WTC11 (cell line): ENCODE results near the gene TUBB2A. TPM values are rescaled to one million over a fixed set of nuclear protein-coding genes. Genes with fewer than 3 reads are reported as not detected.

Experiments used
- ATAC-seq: fragments of 200-7000 bp; cut with Tn5 transposase; 2 replicates; pipeline ENCODE4 v1.10.0; 2021; ENCODE audit warnings: mild to moderate bottlenecking, moderate library complexity
- CTCF ChIA-PET: fragments of 300-600 bp; sonication (Branson Sonifier 250); formaldehyde crosslinking; loops from one replicate; lab custom pipeline; 2021; ENCODE audit warnings: antibody characterized with exemption; lab: Charles Lee
- POLR2A ChIA-PET: fragments of 350-600 bp; sonication (Branson Sonifier 250); formaldehyde crosslinking; loops from one replicate; lab custom pipeline; 2021; ENCODE audit warnings: antibody characterized with exemption; lab: Charles Lee
- DNase-seq: peaks from one replicate; pipeline ENCODE4 v3.0.0; 2021; ENCODE audit warnings: low spot score
- H3K27ac Mint-ChIP-seq: 2 replicates; pipeline ENCODE4 v1.8.0; 2021; ENCODE audit warnings: mixed read lengths
- H3K27me3 Mint-ChIP-seq: 2 replicates; pipeline ENCODE4 v1.8.0; 2021; ENCODE audit warnings: low read depth, mild to moderate bottlenecking, moderate library complexity, mixed read lengths
- H3K36me3 Mint-ChIP-seq: 2 replicates; pipeline ENCODE4 v1.8.0; 2021; ENCODE audit warnings: mixed read lengths
- H3K4me1 Mint-ChIP-seq: 2 replicates; pipeline ENCODE4 v1.8.0; 2022; ENCODE audit warnings: mixed read lengths
- H3K4me3 Mint-ChIP-seq: 2 replicates; pipeline ENCODE4 v1.8.0; 2021; ENCODE audit warnings: mild to moderate bottlenecking, moderate library complexity, mixed read lengths
- H3K9me3 Mint-ChIP-seq: 2 replicates; pipeline ENCODE4 v1.8.0; 2021; ENCODE audit warnings: mixed read lengths
- CDX4 ChIP-seq: fragments of 250-450 bp; sonication (Bioruptor Pico); IDR thresholded peaks from 2 replicates; pipeline ENCODE4 v1.9.0; 2021; ENCODE audit warnings: moderate library complexity, mild to moderate bottlenecking, inconsistent platforms, borderline replicate concordance
- FOXP4 ChIP-seq: sonication (generic); formaldehyde crosslinking; IDR thresholded peaks from 2 replicates; pipeline ENCODE4 v1.8.0; 2022; ENCODE audit warnings: mild to moderate bottlenecking, missing genetic modification reagents
- GABPB1 ChIP-seq: sonication (generic); formaldehyde crosslinking; IDR thresholded peaks from 2 replicates; pipeline ENCODE4 v1.8.1; 2023; ENCODE audit warnings: mild to moderate bottlenecking, missing genetic modification reagents
- GTF2I ChIP-seq: fragments of 250-450 bp; sonication (Bioruptor Pico); conservative IDR thresholded peaks from 2 replicates; pipeline ENCODE4 v1.4.0; 2021; ENCODE audit warnings: mild to moderate bottlenecking
- KAT7 ChIP-seq: sonication (generic); formaldehyde crosslinking; IDR thresholded peaks from 2 replicates; pipeline ENCODE4 v1.8.1; 2023; ENCODE audit warnings: missing genetic modification reagents, mild to moderate bottlenecking, borderline replicate concordance
- NFATC4 ChIP-seq: fragments of 250-450 bp; sonication (Bioruptor Pico); IDR thresholded peaks from 2 replicates; pipeline ENCODE4 v1.9.0; 2021; ENCODE audit warnings: mild to moderate bottlenecking
- NR1H2 ChIP-seq: sonication (generic); formaldehyde crosslinking; IDR thresholded peaks from 2 replicates; pipeline ENCODE4 v1.9.0; 2021; ENCODE audit warnings: mild to moderate bottlenecking, moderate library complexity, missing genetic modification reagents
- NR3C1 ChIP-seq: sonication (generic); formaldehyde crosslinking; conservative IDR thresholded peaks from 2 replicates; pipeline ENCODE4 v1.8.1; 2023; ENCODE audit warnings: low read depth, mild to moderate bottlenecking, missing genetic modification reagents
- OVOL2 ChIP-seq: fragments of 250-450 bp; sonication (Bioruptor Pico); IDR thresholded peaks from 2 replicates; pipeline ENCODE4 v1.9.0; 2021; ENCODE audit warnings: mild to moderate bottlenecking, borderline replicate concordance
- PRRX2 ChIP-seq: fragments of 250-450 bp; sonication (Bioruptor Pico); IDR thresholded peaks from 2 replicates; pipeline ENCODE4 v1.8.0; 2021; ENCODE audit warnings: mild to moderate bottlenecking
- RELA ChIP-seq: sonication (generic); formaldehyde crosslinking; IDR thresholded peaks from 2 replicates; pipeline ENCODE4 v1.8.1; 2022; ENCODE audit warnings: missing genetic modification reagents, mild to moderate bottlenecking, borderline replicate concordance
- ZNF138 ChIP-seq: sonication (generic); formaldehyde crosslinking; conservative IDR thresholded peaks from 2 replicates; pipeline ENCODE4 v1.8.1; 2022; ENCODE audit warnings: mild to moderate bottlenecking, moderate library complexity, missing genetic modification reagents
- ZNF317 ChIP-seq: sonication (generic); formaldehyde crosslinking; IDR thresholded peaks from 2 replicates; pipeline ENCODE4 v1.8.1; 2023; ENCODE audit warnings: low read depth, mild to moderate bottlenecking, moderate library complexity, missing genetic modification reagents, borderline replicate concordance
- ZNF423 ChIP-seq: fragments of 250-450 bp; sonication (Bioruptor Pico); IDR thresholded peaks from 2 replicates; pipeline ENCODE4 v2.1.2; 2022; ENCODE audit warnings: mild to moderate bottlenecking, moderate library complexity
- ZSCAN18 ChIP-seq: fragments of 250-450 bp; sonication (Bioruptor Pico); IDR thresholded peaks from 2 replicates; pipeline ENCODE4 v2.1.2; 2022; ENCODE audit warnings: mild to moderate bottlenecking, moderate library complexity
- total RNA-seq: library from RNA; stranded (reverse); gene quantifications from 3 replicates; pipeline ENCODE4 v1.2.3, GENCODE V29; 2021
- TF ChIP-seq, protein P1 (sequence below): sonication (generic); formaldehyde crosslinking; IDR thresholded peaks from 2 replicates; pipeline ENCODE4 v1.8.0; 2022; ENCODE audit warnings: mild to moderate bottlenecking, missing genetic modification reagents
- TF ChIP-seq, protein P2 (sequence below): sonication (generic); formaldehyde crosslinking; IDR thresholded peaks from 2 replicates; pipeline ENCODE4 v1.8.0; 2023; ENCODE audit warnings: missing genetic modification reagents, mild to moderate bottlenecking, borderline replicate concordance
- TF ChIP-seq, protein P3 (sequence below): sonication (generic); formaldehyde crosslinking; IDR thresholded peaks from 2 replicates; pipeline ENCODE4 v1.8.1; 2022; ENCODE audit warnings: missing genetic modification reagents, borderline replicate concordance

TUBB2A gene
- total RNA-seq, 1 experiment from 2014 or later, result 357 TPM

DNA sequence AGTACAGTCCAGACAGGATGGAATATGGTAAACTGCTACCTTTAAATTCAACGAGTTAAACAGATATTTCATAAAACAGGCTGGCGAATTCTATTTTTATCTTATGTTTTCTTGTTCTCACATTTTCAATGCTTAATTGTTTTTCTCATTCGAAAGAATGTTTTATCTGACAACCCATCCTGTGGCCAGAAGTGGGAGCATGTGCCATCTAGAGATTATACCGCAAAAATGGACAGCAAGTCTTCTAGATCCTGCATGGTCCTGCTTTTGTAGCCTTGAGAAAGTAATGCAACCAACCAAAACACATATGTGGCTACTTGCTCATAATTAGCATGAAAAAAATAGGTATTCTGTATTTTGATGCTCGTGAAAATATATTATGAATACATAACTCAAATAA lies 39.4 kb upstream of the TUBB2A start (continued):
- TF ChIP-seq FOXP4 (CRISPR knock-in tag) (no peak), OVOL2 (CRISPR knock-in tag) (no peak)

- Mint-ChIP-seq H3K4me1 (peaks cover 24% of the 10 kb centered on the region), H3K36me3 (peaks cover 13% of the 10 kb centered on the region)
- ATAC-seq, result peak; percentile 73
- CTCF ChIA-PET, result interaction anchor here (0.5 to 3.9 kb wide), 17 partner anchors 9 to 125 kb away, joined by 3 to 23 read pairs (median 4); partner anchors contain the start of gene TUBB2A
- TF ChIP-seq NR3C1, result no peak
- peak; percentile 70; the same call in 1 of the 2 replicates for TF ChIP-seq ZNF317
- TF ChIP-seq ZSCAN18 (CRISPR knock-in tag), result 0 out of 2 replicates have a peak, but pooled peaks have one; percentile 3
- TF ChIP-seq, all 79 proteins: peak for 2
- H3K4me3 Mint-ChIP-seq, result no peak overlapping the region
- POLR2A ChIA-PET, result interaction anchor here (1.2 kb wide), 1 partner anchor 30 kb away, joined by 4 read pairs; no protein-coding TSS in a partner anchor
- H3K27me3 Mint-ChIP-seq, result no peaks in the 10 kb centered on the region; the same call in 1 of the 2 replicates
- H3K27ac Mint-ChIP-seq, result no peak overlapping the region
- peak; percentile 60 for DNase-seq
- H3K9me3 Mint-ChIP-seq, result peaks cover 21% of the 10 kb centered on the region
Observed at GRCh38 chr6:3195695-3196497, 38.6 kb upstream of the TUBB2A start.

- Mint-ChIP-seq H3K36me3 (peaks cover 16% of the 10 kb centered on the region), H3K4me1 (peaks cover 22% of the 10 kb centered on the region), H3K27me3 (no peaks in the 10 kb centered on the region; the same call in 1 of the 2 replicates), H3K4me3 (no peak overlapping the region), H3K27ac (no peak overlapping the region), H3K9me3 (peaks cover 23% of the 10 kb centered on the region)
- ChIA-PET POLR2A (interaction anchor here (0.6 to 1.2 kb wide), 2 partner anchors 29 to 195 kb away, joined by 3 to 4 read pairs; no protein-coding TSS in a partner anchor), CTCF (interaction anchor here (1.0 to 3.9 kb wide), 10 partner anchors 14 to 69 kb away, joined by 3 to 23 read pairs (median 6); no protein-coding TSS in a partner anchor)
- no peak for ATAC-seq
- DNase-seq, result no peak
- TF ChIP-seq NFATC4 (CRISPR knock-in tag) (no peak), GABPB1 (CRISPR knock-in tag) (no peak), PRRX2 (CRISPR knock-in tag) (no peak), KAT7 (no peak), CDX4 (CRISPR knock-in tag) (no peak), GTF2I (CRISPR knock-in tag) (no peak), RELA (CRISPR knock-in tag) (no peak), ZNF423 (CRISPR knock-in tag) (no peak), NR1H2 (CRISPR knock-in tag) (no peak), ZNF138 (CRISPR knock-in tag) (no peak), NR3C1 (no peak)
- TF ChIP-seq, protein P1, sequence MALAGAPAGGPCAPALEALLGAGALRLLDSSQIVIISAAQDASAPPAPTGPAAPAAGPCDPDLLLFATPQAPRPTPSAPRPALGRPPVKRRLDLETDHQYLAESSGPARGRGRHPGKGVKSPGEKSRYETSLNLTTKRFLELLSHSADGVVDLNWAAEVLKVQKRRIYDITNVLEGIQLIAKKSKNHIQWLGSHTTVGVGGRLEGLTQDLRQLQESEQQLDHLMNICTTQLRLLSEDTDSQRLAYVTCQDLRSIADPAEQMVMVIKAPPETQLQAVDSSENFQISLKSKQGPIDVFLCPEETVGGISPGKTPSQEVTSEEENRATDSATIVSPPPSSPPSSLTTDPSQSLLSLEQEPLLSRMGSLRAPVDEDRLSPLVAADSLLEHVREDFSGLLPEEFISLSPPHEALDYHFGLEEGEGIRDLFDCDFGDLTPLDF (CRISPR knock-in tag), result no peak
- TF ChIP-seq, protein P2, sequence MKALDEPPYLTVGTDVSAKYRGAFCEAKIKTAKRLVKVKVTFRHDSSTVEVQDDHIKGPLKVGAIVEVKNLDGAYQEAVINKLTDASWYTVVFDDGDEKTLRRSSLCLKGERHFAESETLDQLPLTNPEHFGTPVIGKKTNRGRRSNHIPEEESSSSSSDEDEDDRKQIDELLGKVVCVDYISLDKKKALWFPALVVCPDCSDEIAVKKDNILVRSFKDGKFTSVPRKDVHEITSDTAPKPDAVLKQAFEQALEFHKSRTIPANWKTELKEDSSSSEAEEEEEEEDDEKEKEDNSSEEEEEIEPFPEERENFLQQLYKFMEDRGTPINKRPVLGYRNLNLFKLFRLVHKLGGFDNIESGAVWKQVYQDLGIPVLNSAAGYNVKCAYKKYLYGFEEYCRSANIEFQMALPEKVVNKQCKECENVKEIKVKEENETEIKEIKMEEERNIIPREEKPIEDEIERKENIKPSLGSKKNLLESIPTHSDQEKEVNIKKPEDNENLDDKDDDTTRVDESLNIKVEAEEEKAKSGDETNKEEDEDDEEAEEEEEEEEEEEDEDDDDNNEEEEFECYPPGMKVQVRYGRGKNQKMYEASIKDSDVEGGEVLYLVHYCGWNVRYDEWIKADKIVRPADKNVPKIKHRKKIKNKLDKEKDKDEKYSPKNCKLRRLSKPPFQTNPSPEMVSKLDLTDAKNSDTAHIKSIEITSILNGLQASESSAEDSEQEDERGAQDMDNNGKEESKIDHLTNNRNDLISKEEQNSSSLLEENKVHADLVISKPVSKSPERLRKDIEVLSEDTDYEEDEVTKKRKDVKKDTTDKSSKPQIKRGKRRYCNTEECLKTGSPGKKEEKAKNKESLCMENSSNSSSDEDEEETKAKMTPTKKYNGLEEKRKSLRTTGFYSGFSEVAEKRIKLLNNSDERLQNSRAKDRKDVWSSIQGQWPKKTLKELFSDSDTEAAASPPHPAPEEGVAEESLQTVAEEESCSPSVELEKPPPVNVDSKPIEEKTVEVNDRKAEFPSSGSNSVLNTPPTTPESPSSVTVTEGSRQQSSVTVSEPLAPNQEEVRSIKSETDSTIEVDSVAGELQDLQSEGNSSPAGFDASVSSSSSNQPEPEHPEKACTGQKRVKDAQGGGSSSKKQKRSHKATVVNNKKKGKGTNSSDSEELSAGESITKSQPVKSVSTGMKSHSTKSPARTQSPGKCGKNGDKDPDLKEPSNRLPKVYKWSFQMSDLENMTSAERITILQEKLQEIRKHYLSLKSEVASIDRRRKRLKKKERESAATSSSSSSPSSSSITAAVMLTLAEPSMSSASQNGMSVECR (CRISPR knock-in tag), result no peak
- TF ChIP-seq, protein P3, sequence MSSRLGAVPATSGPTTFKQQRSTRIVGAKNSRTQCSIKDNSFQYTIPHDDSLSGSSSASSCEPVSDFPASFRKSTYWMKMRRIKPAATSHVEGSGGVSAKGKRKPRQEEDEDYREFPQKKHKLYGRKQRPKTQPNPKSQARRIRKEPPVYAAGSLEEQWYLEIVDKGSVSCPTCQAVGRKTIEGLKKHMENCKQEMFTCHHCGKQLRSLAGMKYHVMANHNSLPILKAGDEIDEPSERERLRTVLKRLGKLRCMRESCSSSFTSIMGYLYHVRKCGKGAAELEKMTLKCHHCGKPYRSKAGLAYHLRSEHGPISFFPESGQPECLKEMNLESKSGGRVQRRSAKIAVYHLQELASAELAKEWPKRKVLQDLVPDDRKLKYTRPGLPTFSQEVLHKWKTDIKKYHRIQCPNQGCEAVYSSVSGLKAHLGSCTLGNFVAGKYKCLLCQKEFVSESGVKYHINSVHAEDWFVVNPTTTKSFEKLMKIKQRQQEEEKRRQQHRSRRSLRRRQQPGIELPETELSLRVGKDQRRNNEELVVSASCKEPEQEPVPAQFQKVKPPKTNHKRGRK (CRISPR knock-in tag), result no peak
Observed at GRCh38 chr6:3195420-3195694, 38.0 kb upstream of the TUBB2A start.
